ENCODE results near the gene RGR. TPM values are rescaled to one million over a fixed set of nuclear protein-coding genes. Genes with fewer than 3 reads are reported as not detected.
"Not testable (repeated sequence)": the region's sequence is repeated elsewhere in the genome, so short reads cannot be mapped to it uniquely, and the experiment has no call there.

Gene RGR
- total RNA-seq, 2 donors from 2014 or later, result not detected

- peaks cover 9% of the 10 kb centered on the region for H3K4me1 ChIP-seq (ENCODE audit: control insufficient read depth, insufficient read depth, low read length)
- peaks cover 4% of the 10 kb centered on the region for H3K27me3 Mint-ChIP-seq (ENCODE audit: insufficient read depth)
- H3K4me1 Mint-ChIP-seq, result peaks cover 18% of the 10 kb centered on the region
- TF ChIP-seq, protein P1, sequence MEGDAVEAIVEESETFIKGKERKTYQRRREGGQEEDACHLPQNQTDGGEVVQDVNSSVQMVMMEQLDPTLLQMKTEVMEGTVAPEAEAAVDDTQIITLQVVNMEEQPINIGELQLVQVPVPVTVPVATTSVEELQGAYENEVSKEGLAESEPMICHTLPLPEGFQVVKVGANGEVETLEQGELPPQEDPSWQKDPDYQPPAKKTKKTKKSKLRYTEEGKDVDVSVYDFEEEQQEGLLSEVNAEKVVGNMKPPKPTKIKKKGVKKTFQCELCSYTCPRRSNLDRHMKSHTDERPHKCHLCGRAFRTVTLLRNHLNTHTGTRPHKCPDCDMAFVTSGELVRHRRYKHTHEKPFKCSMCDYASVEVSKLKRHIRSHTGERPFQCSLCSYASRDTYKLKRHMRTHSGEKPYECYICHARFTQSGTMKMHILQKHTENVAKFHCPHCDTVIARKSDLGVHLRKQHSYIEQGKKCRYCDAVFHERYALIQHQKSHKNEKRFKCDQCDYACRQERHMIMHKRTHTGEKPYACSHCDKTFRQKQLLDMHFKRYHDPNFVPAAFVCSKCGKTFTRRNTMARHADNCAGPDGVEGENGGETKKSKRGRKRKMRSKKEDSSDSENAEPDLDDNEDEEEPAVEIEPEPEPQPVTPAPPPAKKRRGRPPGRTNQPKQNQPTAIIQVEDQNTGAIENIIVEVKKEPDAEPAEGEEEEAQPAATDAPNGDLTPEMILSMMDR (conservative IDR thresholded peaks at IDR 0.05), result no peak
- H3K36me3 ChIP-seq (ENCODE audit: control insufficient read depth, insufficient read depth, low read length), result no peaks in the 10 kb centered on the region
- no peaks in the 10 kb centered on the region for H3K9me3 Mint-ChIP-seq
- peak overlapping the region; percentile 22 for H3K4me3 Mint-ChIP-seq
- H3K27ac ChIP-seq (ENCODE audit: low read depth, low read length), result no peak overlapping the region
- no peaks in the 10 kb centered on the region for H3K9me3 ChIP-seq (ENCODE audit: control insufficient read depth, low read length)
- DNase-seq, result peak; percentile 52
- H3K9ac ChIP-seq (ENCODE audit: extremely low read depth, low read length, poor library complexity, severe bottlenecking), result no peak overlapping the region
- H3K4me3 ChIP-seq (ENCODE audit: low read length), result peak overlapping the region; percentile 16
- WGBS, 2 experiments (ENCODE audit: insufficient coverage in 1 of 2, insufficient read length in 1 of 2), result no CpG with 5 or more reads among the region's 1 CpG
- no peaks in the 10 kb centered on the region for H3K27me3 ChIP-seq (ENCODE audit: control insufficient read depth, insufficient read depth, low read length, poor library complexity, severe bottlenecking)
- peak overlapping the region; percentile 78 for H3K27ac Mint-ChIP-seq
- no peaks in the 10 kb centered on the region for H3K36me3 Mint-ChIP-seq (ENCODE audit: low read depth)
These were observed 25.9 kb downstream of the RGR start for GRCh38 chr10:84270708-84271107.

DNA sequence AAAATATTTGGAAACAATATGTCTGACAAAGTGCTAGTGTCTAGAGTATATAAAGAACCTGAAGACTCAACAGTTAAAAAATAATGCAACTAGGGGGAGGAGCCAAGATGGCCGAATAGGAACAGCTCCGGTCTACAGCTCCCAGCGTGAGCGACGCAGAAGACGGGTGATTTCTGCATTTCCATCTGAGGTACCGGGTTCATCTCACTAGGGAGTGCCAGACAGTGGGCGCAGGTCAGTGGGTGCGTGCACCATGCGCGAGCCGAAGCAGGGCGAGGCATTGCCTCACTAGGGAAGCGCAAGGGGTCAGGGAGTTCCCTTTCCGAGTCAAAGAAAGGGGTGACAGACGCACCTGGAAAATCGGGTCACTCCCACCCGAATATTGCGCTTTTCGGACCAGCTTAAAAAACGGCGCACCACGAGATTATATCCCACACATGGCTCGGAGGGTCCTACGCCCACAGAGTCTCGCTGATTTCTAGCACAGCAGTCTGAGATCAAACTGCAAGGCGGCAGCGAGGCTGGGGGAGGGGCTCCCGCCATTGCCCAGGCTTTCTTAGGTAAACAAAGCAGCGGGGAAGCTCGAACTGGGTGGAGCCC is 35.1 kb downstream of the RGR start:
- peak overlapping the region; percentile 74 for H3K27ac Mint-ChIP-seq
- H3K4me3 ChIP-seq (ENCODE audit: low read length); H3K4me1 ChIP-seq (ENCODE audit: control insufficient read depth, insufficient read depth, low read length); H3K36me3 ChIP-seq (ENCODE audit: control insufficient read depth, insufficient read depth, low read length); H3K27me3 Mint-ChIP-seq (ENCODE audit: insufficient read depth); H3K27me3 ChIP-seq (ENCODE audit: control insufficient read depth, insufficient read depth, low read length, poor library complexity, severe bottlenecking); H3K9me3 ChIP-seq (ENCODE audit: control insufficient read depth, low read length); H3K27ac ChIP-seq (ENCODE audit: low read depth, low read length); H3K9ac ChIP-seq (ENCODE audit: extremely low read depth, low read length, poor library complexity, severe bottlenecking); H3K36me3 Mint-ChIP-seq (ENCODE audit: low read depth); DNase-seq; H3K4me1 Mint-ChIP-seq: not testable (repeated sequence)
- WGBS, 2 experiments (ENCODE audit: insufficient coverage in 1 of 2, insufficient read length in 1 of 2), result 63 to 80% methylated on average over 1 to 28 of the region's 31 CpGs
- H3K9me3 Mint-ChIP-seq, result peaks cover 15% of the 10 kb centered on the region
- H3K4me3 Mint-ChIP-seq, result peak overlapping the region; percentile 65

- peaks cover 4% of the 10 kb centered on the region for H3K9me3 Mint-ChIP-seq
These were observed 41.8 kb downstream of the RGR start for GRCh38 chr10:84286695-84287094.

More at GRCh38 chr10:84286695-84287094, 41.8 kb downstream of the RGR start:
- Mint-ChIP-seq H3K27me3 (ENCODE audit: insufficient read depth) (no peaks in the 10 kb centered on the region), H3K4me1 (no peaks in the 10 kb centered on the region), H3K4me3 (no peak overlapping the region), H3K27ac (no peak overlapping the region), H3K36me3 (ENCODE audit: low read depth) (no peaks in the 10 kb centered on the region)
- Histone ChIP-seq H3K4me1 (ENCODE audit: control insufficient read depth, insufficient read depth, low read length) (no peaks in the 10 kb centered on the region), H3K4me3 (ENCODE audit: low read length) (no peak overlapping the region), H3K36me3 (ENCODE audit: control insufficient read depth, insufficient read depth, low read length) (no peaks in the 10 kb centered on the region), H3K9me3 (ENCODE audit: control insufficient read depth, low read length) (no peaks in the 10 kb centered on the region), H3K9ac (ENCODE audit: extremely low read depth, low read length, poor library complexity, severe bottlenecking) (no peak overlapping the region), H3K27ac (ENCODE audit: low read depth, low read length) (no peak overlapping the region), H3K27me3 (ENCODE audit: control insufficient read depth, insufficient read depth, low read length, poor library complexity, severe bottlenecking) (no peaks in the 10 kb centered on the region)
- DNase-seq, result no peak
- TF ChIP-seq, protein P1 (conservative IDR thresholded peaks at IDR 0.05), result no peak
